ENCODE results near the gene LTBP2.

The LTBP2 gene

DNA sequence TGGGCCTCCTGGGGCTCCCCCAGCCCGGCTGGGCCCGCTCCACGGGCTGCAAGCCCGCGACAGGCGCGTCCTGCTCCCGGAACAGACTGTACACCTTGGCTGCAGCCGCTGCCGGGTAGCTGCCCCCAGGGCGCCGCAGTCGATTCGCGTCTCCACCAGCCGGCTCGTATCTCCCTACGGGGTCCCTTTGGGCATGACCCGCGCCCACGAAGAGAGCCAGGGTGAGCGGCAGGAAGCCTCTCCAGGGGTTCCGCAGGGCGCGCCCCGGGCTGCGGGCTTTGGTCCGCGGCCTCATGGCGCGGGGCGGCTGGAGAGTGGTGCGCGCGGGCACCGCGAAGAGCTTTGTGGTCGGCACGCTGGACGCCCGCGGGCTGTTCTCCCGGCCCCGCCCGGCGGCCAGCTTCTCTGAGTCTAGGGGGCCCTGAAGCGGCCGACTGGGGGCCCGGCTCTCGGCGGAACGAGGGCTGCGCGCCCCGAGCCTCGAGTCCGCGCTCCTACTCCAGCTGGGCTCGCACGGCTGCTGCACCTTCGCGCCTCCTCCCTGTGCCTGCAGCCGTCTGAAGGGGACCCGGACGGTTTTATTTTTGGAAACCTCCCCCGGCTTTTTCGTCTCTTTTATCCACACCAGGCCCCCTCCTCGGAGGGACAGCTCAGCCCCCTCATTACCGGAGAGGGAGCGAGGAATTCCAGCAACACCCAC lies at the start of gene LTBP2:
Gene LTBP2 (minus strand): TSS at position 588 of the 700 bp plus-strand sequence. CDS start 293 bp downstream, at position 295.
- no peak for DNase-seq (ENCODE audit: low read depth in 2 of 2)

DNA sequence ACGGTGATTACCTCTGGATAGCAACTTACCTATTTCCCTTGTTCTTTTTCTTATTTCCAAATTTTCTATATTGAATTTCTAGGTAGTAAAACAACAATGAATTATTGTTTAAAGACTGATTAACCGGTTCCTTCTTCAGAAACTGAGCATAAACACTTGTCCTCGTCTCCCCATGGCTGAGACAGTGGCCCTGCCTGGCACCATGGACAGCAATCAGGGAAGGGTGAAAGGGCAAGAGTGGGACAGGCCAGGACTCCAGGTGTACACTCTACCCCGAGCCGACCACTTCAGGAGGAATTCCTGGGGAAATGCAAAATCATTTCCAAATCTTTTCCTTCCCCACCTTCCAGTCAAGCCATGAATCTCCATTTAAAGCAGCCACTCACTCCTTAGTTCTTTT lies 48.8 kb upstream of the LTBP2 start:
- no peak for DNase-seq (ENCODE audit: low read depth in 2 of 2)

DNA sequence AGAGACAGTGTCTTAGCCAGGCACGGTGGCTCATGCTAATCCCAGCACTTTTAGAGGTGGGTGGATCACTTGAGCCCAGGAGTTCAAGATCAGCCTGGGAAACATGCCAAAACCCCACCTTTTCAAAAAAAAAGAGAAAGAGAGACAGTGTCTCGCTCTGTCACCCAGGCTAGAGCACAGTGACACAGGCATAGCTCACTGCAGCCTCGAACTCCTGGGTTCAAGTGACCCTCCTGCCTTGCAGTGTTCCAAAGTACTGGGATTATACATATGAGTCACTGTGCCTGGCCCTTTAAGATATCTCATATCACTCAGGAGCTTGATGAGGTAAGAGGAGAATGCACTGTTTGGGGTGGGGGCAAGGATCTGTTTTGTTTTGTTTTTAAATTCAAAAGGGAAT lies 48.1 kb upstream of the LTBP2 start:
- DNase-seq (ENCODE audit: low read depth in 2 of 2), result no peak

DNA sequence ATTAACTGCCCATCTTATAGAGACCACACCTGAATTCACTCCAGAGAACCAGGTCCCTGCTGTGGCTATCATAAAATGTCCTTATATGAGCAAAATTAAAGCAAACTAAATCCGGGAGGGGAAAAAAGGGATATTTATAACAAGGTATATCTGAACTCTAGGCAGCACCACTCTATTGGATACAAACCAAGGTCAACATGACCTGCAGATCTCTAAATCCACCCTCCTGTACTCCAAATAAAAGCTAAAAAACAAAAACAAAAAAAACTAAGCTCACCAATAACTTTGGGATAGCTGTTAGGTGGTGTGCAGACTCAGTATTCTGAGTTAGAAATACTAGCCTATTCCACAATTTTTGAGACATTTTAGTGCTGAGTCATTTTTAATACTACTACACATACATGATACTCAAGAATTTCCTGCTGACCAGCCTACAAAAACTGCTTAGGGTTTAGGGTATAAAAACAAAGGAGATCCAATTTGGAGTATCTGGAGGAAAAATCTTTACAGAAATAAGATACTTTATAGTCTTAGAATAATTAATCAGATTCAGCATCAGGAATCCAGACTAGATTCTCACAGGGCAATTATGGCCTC lies 46.6 kb upstream of the LTBP2 start:
- DNase-seq (ENCODE audit: low read depth in 2 of 2), result no peak

DNA sequence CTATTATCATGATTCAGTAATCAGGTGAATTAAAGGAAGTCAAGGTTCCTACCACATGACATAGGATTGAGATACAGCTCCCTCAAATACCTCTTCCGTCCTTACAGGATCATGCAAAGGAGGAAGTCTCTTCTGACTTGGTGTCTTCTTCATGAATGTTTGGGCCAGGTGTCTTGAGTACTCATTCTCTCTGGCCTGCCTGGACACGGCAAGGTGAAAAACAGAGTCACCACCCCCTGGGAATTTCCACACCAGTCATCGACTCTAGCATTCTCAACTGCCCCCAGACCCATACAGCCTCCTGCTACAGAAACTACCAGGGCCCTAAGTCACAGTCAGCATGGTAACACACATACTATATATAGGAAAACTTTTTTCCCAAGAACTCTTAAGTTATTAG lies 44.9 kb upstream of the LTBP2 start:
- no peak for DNase-seq (ENCODE audit: low read depth in 2 of 2)

DNA sequence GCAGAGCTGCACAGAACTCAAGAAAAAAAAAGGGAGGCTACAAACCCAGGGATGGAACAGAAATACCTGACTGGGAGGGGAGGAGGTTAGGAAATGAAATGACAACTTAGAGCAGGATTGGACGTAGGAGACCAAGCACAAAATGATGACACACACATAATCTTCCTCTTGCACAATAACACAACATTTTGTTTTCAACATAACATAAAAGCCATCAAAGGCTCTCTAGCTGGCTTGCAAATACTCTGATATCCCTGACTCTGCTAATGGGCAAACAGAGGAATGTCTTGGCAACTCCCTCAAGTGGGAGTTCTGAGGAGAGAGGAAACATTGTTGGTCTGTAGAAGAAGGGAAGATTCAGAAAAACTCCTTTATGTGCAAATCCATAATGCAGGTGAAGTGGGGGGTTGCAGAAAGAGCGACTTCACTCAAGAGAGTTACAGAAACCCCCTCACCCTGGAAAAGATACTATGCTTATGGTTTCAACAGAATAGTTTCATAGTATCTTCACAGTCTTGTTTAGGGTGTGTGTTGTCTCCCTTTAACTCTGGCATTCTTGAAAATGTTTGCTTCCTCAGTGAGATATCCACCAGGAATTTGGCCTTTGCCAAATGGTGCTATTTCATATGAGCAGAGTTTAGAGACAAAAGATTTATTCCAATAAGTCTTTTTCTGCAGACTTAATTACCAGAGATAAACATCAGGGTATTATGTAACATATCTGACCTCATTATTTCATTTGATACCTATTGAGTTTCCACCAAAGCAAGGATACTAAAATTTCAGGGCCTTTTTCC lies 43.8 kb upstream of the LTBP2 start:
- DNase-seq (ENCODE audit: low read depth in 2 of 2), result no peak

DNA sequence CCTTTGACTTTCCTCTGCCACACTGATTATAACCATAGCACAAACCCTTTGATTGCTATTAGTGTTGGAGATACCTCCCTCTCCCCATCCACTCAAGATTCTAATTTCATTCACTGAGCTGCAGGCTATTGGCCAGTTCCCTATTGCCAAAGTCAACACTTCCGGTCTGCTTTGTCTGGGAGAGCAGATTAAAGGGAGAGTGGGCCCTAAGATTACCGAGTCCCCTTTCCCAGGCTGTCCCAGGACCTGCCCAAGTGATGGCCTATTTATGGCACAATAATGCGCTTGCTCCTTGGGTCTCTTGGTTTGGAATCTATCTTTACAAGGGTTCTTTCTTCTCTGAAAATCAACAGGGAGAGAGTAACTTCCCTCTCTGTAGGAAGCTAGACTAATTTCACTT lies 42.9 kb upstream of the LTBP2 start:
- DNase-seq (ENCODE audit: low read depth in 2 of 2), result no peak

DNA sequence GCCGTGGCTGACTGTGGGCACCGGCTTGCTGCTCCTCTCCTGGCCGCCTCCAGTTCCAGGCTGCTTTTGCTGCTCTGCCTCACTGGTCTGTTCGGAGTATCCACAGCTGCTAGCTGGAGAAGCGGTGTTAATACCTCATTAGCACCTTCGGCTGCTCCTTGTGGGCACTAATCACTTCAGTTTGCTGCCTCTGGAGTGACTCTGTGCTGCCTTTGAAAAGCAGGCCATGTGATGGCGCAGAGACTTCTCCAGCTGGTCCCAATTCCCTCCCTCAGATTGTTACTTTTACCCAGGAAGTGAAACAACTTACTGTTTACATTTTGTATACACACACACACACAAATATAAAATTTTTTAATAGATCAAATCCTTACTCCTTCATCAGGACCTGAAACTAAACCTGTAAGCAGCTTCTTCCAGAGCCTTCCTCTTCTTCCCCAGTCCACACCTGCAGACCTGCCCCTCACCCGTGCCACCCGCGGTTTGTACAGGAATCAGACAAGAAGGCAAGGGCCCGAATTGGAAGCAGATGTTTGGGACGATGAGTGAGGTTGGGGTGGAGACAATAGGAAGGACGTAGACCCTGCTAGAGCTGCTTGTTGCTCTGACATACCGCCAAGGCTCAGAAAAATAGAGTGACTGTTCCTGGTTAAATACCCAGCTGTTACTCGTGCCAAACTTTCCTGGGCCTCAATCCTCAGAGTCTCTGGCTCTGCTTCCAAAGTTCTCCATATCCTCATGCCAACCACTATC lies 41.5 kb upstream of the LTBP2 start:
- no peak for DNase-seq (ENCODE audit: low read depth in 2 of 2)

DNA sequence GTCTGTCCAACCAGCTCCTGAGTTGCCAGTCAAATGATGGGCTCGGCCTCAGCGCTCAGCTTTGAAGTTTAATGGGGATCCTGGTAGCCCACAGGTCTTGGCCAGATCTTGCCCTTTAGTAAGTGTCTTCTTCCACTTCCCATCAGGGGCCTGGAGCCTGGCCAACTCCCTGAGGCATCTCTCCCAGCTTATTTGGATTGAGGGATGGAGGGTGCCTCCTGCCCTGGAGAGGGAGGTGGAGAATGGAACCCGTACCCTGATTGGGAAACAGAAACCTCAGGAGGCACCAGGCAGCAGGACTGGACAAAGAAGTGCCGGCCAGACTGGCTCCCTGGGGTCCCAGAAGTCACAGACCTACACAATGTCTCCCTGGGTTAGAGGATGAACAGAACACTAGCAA lies 40.5 kb upstream of the LTBP2 start:
- no peak for DNase-seq (ENCODE audit: low read depth in 2 of 2)

DNA sequence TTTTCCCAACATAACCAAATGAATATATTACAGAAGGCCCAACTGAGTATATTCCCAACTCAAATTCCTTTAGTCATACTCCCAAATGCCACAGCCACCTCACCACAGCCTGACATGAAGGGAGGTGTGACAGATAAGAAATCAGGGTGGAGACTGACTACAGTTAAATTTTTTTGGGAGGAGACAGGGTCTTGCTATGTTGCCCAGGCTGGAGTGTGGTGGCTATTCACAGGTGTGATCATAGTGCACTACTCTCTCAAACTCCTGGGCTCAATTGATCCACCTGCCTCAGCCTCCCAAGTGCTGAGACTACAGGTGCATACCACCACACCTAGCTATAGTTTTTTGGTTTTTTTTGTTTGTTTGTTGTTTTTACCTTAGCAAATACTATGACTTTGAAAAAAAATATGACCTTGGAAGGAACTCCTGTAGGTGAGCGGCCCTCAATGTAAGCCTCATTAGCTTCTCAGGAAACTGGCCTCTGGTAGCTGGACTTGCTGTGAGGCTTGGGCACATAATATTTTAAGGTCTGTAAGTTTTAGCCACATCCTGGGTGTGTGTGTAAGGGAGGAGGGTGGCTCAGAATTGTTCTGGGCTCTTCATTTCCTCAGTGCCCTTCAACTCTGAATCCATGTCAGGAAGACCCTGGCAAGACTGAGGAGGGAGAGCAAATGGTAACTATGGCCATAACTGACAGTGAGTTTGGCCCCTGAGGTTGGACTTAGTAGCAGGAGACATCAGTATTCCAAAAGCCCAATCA lies 39.1 kb upstream of the LTBP2 start:
- no peak for DNase-seq (ENCODE audit: low read depth in 2 of 2)

DNA sequence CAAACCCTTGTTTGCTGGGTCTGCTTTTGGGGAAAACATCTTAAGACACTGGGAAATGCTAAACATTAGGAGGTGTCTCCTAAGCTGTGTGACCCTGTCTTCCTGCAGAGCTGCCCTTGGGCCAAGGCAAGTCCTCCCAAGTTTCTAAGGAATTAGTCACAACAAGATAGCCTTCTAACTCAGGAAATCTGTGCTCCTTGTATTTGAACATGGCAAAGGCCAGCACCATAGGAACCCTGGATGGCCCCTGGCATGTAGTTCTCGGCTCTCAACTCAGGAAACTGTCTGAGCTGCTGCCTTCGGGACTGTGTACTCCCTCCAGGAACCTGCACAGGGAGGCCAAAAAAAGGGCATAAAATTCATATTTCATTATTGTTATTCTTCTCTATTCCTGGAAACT lies 37.6 kb upstream of the LTBP2 start:
- DNase-seq (ENCODE audit: low read depth in 2 of 2), result no peak

DNA sequence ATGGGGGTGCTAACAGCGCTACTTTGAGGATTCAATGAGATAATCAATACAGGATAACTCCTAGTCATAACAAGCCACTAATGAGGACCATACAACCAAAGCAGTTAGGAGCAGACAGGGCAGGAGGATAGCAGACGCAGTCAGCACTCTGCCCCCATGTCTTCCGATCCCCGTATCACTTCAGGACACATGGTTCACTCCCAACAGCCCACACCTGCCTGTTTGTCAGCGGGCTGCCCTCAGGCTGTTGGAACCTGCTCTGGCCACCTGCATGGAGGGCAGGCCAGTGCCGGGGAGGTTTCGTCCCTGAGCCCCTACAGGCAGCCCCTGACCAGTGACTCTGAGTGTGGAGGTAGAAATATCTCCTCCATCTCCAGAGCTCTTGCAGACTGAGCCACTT lies 37.1 kb upstream of the LTBP2 start:
- no peak for DNase-seq (ENCODE audit: low read depth in 2 of 2)

DNA sequence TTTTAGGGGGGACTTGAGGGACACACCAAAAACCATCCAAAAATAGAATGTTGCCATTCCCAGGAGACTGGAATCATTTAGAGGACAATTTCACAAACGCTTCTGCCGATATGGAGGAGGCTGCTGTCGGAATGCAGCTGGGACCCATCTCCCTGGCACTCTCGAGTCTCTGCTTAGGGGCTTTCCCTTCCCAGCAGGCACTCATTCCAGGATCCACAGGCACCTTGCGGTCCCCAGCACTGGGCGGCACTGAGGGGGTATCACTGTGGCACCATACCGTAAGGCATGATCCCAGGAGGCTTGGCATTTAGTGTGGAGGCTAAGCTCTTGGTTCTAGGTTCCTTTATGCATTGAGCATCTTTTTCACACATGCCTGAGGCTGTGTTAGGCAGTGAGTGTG lies 36.6 kb upstream of the LTBP2 start:
- DNase-seq (ENCODE audit: low read depth in 2 of 2), result no peak

DNA sequence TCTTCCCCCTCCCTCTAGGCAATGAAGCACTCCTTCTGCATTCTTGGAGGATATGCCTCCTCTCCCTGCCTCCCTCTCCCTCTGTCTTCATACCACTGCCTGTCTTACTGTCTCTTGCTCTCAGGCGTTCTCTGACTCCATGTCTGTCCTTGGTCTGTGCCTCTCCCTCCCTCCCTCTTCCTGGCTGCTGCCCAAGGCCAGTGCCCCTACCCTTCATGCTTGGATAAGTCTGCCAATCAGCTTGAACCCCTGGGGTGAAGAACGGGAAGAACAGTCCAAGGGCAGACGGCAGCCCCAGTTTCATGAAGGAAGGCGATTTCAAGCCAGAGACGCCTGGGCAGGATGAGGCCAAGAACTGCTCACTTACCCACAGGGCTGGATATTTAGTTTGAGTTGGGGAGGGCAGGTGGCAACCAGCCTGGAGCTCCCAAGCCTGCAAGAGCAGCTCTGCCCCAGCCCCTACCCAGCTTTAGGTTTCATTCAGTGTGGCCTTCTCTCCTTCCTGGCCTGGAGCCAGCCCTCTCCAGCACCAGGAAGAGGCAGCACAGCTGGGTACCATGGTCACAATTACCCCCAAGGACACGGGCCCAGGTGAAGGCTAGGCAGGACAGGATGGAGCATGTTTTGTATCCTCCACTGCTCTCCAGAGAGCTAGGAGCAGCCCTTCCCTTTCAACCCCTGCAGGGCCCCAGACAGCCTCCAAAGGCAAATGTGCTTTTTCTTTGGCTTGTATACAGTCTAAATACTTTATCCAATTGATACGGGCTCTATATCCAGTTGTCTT lies 35.8 kb upstream of the LTBP2 start:
- DNase-seq (ENCODE audit: low read depth in 2 of 2), result no peak

DNA sequence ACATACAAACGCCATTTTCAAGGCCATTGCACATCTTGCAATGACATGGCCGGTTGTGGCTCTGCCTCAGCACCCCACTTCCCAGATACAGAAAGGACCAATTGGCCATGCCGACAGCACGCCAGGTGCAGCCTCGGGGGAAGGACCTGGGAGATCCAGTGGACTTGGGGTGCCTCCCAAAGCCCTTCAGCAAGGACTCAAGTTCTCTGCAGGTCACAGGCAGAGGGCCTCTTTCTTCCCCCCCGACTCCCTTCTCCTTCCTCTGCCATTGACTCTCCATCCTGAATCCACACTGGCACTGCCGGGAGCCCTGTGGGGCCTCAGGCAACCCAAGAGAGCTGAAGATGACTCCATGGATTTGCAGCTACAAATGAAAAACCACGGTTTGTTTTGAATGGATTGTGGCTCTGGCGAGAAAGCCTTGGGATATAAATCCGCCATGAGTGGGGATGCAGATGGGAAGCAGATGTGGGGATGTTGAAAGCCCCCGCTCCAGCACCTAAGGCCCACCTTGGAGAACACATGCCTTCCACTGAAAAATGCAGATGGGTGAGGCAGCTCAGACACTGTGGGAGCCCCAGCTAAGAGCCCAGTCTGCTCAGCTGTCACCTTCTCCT lies 35.1 kb upstream of the LTBP2 start:
- DNase-seq (ENCODE audit: low read depth in 2 of 2), result no peak

DNA sequence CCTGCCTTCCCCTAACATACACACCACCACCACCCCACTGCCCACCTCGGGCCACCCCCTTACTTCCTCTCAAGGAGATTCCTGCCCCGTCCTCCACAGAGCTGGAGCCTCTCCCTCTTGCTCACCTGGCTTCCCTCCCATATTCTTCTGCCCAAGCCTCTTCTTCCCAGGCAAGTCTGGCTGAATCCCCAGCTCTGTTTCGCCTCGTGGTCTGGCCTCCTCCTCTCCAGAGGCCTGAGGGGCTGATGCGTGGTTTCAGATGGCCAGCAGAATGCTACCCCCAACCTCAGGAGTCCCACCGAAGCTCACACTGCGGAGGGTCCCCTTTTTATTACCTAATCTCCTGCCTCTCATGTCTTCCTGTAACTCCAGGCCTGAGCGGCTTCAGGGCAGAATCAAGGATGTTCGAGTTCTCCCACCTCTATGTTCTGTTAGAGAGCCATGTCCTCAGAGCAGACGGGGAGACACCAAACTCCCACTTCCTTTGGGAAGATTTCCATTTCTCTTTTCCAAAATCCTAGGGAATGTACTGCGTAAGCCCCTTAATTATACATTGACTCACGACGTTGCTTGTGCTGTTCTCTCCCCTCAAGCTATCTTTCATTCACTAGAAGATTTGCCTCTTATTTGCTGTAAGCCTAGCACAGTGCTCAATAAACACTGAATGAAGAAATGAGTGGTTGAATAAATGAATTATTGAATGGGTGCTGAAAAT lies 33.9 kb upstream of the LTBP2 start:
- DNase-seq (ENCODE audit: low read depth in 2 of 2), result no peak

DNA sequence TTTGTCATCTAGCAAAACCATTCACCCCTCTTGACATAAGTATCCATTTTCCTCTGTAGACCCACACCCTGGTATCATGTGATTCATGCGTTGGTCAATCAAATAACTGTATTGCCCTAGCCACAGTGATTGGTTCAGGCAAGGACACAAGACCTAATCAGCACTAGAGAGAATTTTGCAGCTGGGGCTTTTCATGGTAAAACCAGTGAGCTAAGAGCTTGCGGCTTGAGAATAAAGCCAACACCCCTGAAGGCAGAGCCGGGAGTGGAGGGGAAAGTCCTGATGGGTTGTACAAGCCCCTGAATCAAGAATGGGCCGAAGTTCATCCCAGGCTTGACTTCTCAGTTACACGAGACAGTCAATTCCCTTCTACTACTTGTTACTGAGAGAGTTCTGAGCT lies 33.2 kb upstream of the LTBP2 start:
- no peak for DNase-seq (ENCODE audit: low read depth in 2 of 2)

DNA sequence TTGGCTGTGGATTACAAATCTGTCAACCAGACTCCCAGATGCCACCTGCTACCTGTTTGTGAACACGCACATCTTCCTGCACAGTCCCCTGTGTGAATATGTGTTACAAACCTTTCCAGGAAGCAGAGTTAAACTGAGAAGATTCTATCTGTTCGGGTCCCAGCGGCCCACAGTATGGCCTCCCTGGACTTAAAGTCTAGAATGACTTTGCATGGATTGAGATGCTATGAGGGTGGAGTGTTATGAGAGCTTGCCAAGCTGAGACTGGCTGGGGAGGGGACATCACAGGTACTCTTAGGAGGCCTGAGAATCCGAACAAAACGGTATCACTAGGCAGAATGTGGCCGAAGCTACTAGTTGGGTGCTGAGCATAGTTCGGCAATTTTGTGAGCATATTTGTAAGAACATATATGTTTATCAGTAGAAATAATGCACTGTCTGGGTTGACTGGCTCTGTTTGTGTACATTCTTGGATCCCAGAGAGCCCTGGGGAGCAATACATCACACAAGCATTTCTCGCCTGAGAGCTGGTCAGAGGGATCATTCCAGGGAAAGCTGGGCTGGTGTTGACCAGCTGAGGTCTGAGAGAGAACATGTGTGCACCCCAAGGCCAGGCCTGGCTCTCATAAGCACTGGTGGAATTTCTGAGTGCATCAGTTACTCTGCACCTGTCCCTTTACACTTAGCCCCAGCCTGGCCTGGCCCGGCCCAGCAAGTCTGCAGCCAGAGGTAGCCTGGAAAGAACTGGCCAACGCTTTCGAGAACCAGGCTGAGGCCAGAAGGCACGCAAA lies 29.8 kb upstream of the LTBP2 start:
- DNase-seq (ENCODE audit: low read depth in 2 of 2), result no peak

DNA sequence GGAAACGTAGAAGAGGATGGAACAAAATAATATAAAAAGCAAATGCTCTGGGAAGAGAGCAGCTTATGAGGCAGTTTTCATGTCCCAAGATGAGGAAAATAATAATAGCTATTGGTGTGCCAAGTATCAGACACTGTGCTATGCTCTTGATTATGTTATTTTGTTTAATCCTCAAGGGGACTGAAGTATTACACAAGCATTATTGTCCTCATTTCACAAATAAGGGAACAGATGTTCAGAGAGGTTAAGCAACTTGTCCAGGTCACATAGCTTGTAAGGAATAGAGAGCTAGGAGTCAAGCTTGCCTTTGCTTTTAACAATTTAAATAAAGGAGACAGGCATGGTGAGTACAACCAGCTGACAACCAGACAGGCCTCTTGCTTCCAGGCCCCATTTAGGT lies 26.9 kb upstream of the LTBP2 start:
- no peak for DNase-seq (ENCODE audit: low read depth in 2 of 2)

Measured in stimulated activated CD4-positive, alpha-beta T cell treated with anti-CD3 and anti-CD28 coated beads, Interleukin-12 subunit alpha, Interleukin-12 subunit beta, amount 100 ng/mL, for 24 hours (primary cell).